IPS-11a (cell line): ENCODE results near the gene OR6N1.

ENCODE experiments used
- H3K4me3 ChIP-seq: one replicate; pipeline ENCODE4 v1.5.1; 2013; ENCODE audit warnings: low read depth, low read length, control low read depth

The OR6N1 gene

GRCh38 chr1:158771950-158772866 lies at the start of gene OR6N1:
Gene OR6N1 (minus strand): TSS chr1:158772195. CDS start chr1:158766682, 5,513 bp downstream.
- no peak within 1 kb of the TSS for H3K4me3 ChIP-seq

- no peak overlapping the region for H3K4me3 ChIP-seq
These were observed 49.7 kb upstream of the OR6N1 start for GRCh38 chr1:158821723-158822122.

GRCh38 chr1:158819461-158820443 lies 47.8 kb upstream of the OR6N1 start:
- no peak overlapping the region for H3K4me3 ChIP-seq

GRCh38 chr1:158818975-158819431 lies 47.0 kb upstream of the OR6N1 start:
- no peak overlapping the region for H3K4me3 ChIP-seq

GRCh38 chr1:158818560-158818959 lies 46.6 kb upstream of the OR6N1 start:
- H3K4me3 ChIP-seq, result no peak overlapping the region

GRCh38 chr1:158814970-158815369 lies 43.0 kb upstream of the OR6N1 start:
- no peak overlapping the region for H3K4me3 ChIP-seq

GRCh38 chr1:158813164-158813563 lies 41.2 kb upstream of the OR6N1 start:
- no peak overlapping the region for H3K4me3 ChIP-seq

- H3K4me3 ChIP-seq, result no peak overlapping the region
These were observed 40.3 kb upstream of the OR6N1 start for GRCh38 chr1:158812336-158812735.

- no peak overlapping the region for H3K4me3 ChIP-seq
These were observed 38.3 kb upstream of the OR6N1 start for GRCh38 chr1:158810311-158810710.

- H3K4me3 ChIP-seq, result no peak overlapping the region
These were observed 37.9 kb upstream of the OR6N1 start for GRCh38 chr1:158809862-158810261.

- H3K4me3 ChIP-seq, result no peak overlapping the region
These were observed 37.3 kb upstream of the OR6N1 start for GRCh38 chr1:158809256-158809655.

GRCh38 chr1:158806916-158807536 lies 35.0 kb upstream of the OR6N1 start:
- no peak overlapping the region for H3K4me3 ChIP-seq

- no peak overlapping the region for H3K4me3 ChIP-seq
These were observed 31.7 kb upstream of the OR6N1 start for GRCh38 chr1:158803678-158804077.

GRCh38 chr1:158801396-158801795 lies 29.4 kb upstream of the OR6N1 start:
- H3K4me3 ChIP-seq, result no peak overlapping the region

GRCh38 chr1:158800526-158800925 lies 28.5 kb upstream of the OR6N1 start:
- no peak overlapping the region for H3K4me3 ChIP-seq

- no peak overlapping the region for H3K4me3 ChIP-seq
These were observed 27.7 kb upstream of the OR6N1 start for GRCh38 chr1:158799689-158800088.

GRCh38 chr1:158798531-158798930 lies 26.5 kb upstream of the OR6N1 start:
- no peak overlapping the region for H3K4me3 ChIP-seq

GRCh38 chr1:158794247-158794646 lies 22.3 kb upstream of the OR6N1 start:
- H3K4me3 ChIP-seq, result no peak overlapping the region

- H3K4me3 ChIP-seq, result no peak overlapping the region
These were observed 21.6 kb upstream of the OR6N1 start for GRCh38 chr1:158793604-158794003.

- H3K4me3 ChIP-seq, result no peak within 1 kb of the TSS
These were observed 9.1 kb upstream of the OR6N1 start, which contains the start of gene OR6N2 for GRCh38 chr1:158781104-158781503. Gene OR6N2 (minus strand): TSS chr1:158781204. CDS start chr1:158777635, 3,569 bp downstream.

GRCh38 chr1:158754420-158754819 lies 17.6 kb downstream of the OR6N1 start, which contains the start of gene OR6K6:
Gene OR6K6 (plus strand): TSS chr1:158754720. CDS start chr1:158754888, 168 bp downstream.
- H3K4me3 ChIP-seq, result no peak within 1 kb of the TSS
